ENCODE results near the gene TPGS1. TPM values are rescaled to one million over a fixed set of nuclear protein-coding genes. Genes with fewer than 3 reads are reported as not detected.

TPGS1 gene
- total and polyA plus RNA-seq, 2 of the 8 experiments (the other 6 are each of a cell fraction or from before 2014, with no cell fraction given), result 9.1 to 10.6 TPM

GRCh38 chr19:495402-496111 is 11.7 kb upstream of the TPGS1 start:
- Histone ChIP-seq H2AK5ac (ENCODE audit: low read depth, low read length) (0 out of 2 replicates have a peak overlapping the region, but pooled peaks have one; percentile 33), H3K4me2 (ENCODE audit: insufficient read depth in 1 of 2, low read depth in 2 of 2, low read length in 2 of 2) (peak overlapping the region; percentile 18 to 60; a peak in 1 of 4 replicates), H3K23ac (ENCODE audit: insufficient read length) (no peak overlapping the region), H2BK120ac (replicated peaks; ENCODE audit: low read depth, low read length) (no peak overlapping the region), H4K20me1 (replicated peaks in 1 of 2; ENCODE audit: control insufficient read depth in 1 of 2, insufficient read depth in 2 of 2, low read length in 2 of 2) (peaks cover 0 to 8% of the 10 kb centered on the region in 2 experiments), H3K4me1 (replicated peaks in 1 of 4; ENCODE audit: control insufficient read depth in 3 of 4, insufficient read depth in 4 of 4, low read length in 3 of 4) (peaks cover 0 to 13% (median 9%) of the 10 kb centered on the region in 4 experiments; a peak in 5 of 7 replicates), H4K5ac (ENCODE audit: insufficient read length, low read depth, low read length) (peak overlapping the region; percentile 39), H4K8ac (ENCODE audit: extremely low read depth, insufficient read depth, low read length) (peak overlapping the region; percentile 14; the same call in 1 of the 2 replicates), H3K14ac (ENCODE audit: insufficient read length) (no peak overlapping the region), H2BK5ac (ENCODE audit: low read depth, low read length) (peak overlapping the region; percentile 66; the same call in 1 of the 2 replicates), H3K36me3 (ENCODE audit: control insufficient read depth in 2 of 4, insufficient read depth in 4 of 4, low read length in 3 of 4) (peaks cover 0 to 3% (median 0%) of the 10 kb centered on the region in 4 experiments; a peak in 1 of 8 replicates), H3K9ac (replicated peaks in 1 of 4; ENCODE audit: extremely low read depth in 1 of 4, low read depth in 3 of 4, low read length in 3 of 4) (no peak overlapping the region), H3K79me1 (ENCODE audit: low read depth, low read length) (no peaks in the 10 kb centered on the region), H3K4me3 (ENCODE audit: extremely low read depth in 1 of 4, insufficient read depth in 2 of 4, low read depth in 3 of 4, low read length in 4 of 4) (peak overlapping the region in 1 of 4 experiments; percentile 74; a peak in 2 of 8 replicates), H2BK12ac (ENCODE audit: low read depth, low read length) (no peak overlapping the region), H2AFZ (ENCODE audit: low read length) (no peak overlapping the region), H3K27ac (ENCODE audit: low read depth, low read length) (no peak overlapping the region), H4K91ac (replicated peaks; ENCODE audit: insufficient read length, low read length) (no peak overlapping the region), H3K56ac (replicated peaks; ENCODE audit: insufficient read length, low read depth, low read length) (no peak overlapping the region), H3K9me3 (ENCODE audit: insufficient read depth in 2 of 2, low read depth in 1 of 2, low read length in 1 of 2) (peaks cover 0 to 2% of the 10 kb centered on the region in 2 experiments; a peak in 1 of 4 replicates), H3K79me2 (ENCODE audit: control insufficient read depth in 1 of 2, insufficient read depth in 2 of 2, low read length in 2 of 2) (no peaks in the 10 kb centered on the region), H3K27me3 (replicated peaks in 1 of 4; ENCODE audit: control insufficient read depth in 3 of 4, extremely low read depth in 1 of 4, insufficient read depth in 3 of 4, low read length in 3 of 4) (peaks cover 19 to 26% (median 22%) of the 10 kb centered on the region in 4 experiments), H2BK20ac (ENCODE audit: low read length) (no peak overlapping the region), H3K4ac (replicated peaks; ENCODE audit: insufficient read length, low read depth, low read length) (no peak overlapping the region), H2BK15ac (ENCODE audit: low read length) (peak overlapping the region; percentile 81; the same call in 1 of the 2 replicates), H3K18ac (ENCODE audit: extremely low read depth, low read length) (peak overlapping the region; percentile 87; the same call in 1 of the 2 replicates), H3K23me2 (ENCODE audit: low read depth, low read length) (peaks cover 10% of the 10 kb centered on the region; the same call in 1 of the 2 replicates)
- CTCF ChIA-PET (ENCODE audit: partially characterized antibody), result interaction anchor here (0.5 to 3.7 kb wide), 19 partner anchors 9 to 386 kb away, joined by 3 to 21 read pairs (median 5); partner anchors contain the start of genes CDC34 and MIER2
- DNase-seq (ENCODE audit: low read depth in 1 of 2, low spot score in 2 of 2) (peak in 1 of 2 experiments; percentile 98), FAIRE-seq (no peak)
- POLR2A ChIA-PET (ENCODE audit: partially characterized antibody), result interaction anchor here (1.0 to 1.5 kb wide), 4 partner anchors 12 to 147 kb away, joined by 3 to 5 read pairs (median 4); partner anchors contain the start of gene TPGS1
- WGBS, 2 experiments (ENCODE audit: extremely low coverage in 1 of 2, insufficient coverage in 1 of 2, insufficient read length in 1 of 2, insufficient replicate concordance in 2 of 2, low coverage in 1 of 2, low lambda C conversion rate in 2 of 2, missing lambda C conversion rate in 1 of 2), result 23% methylated on average over 28 of the region's 32 CpGs; no CpG with 5 or more reads in 1 of the 2 experiments
- no peak for TF ChIP-seq PHF8 (conservative IDR thresholded peaks at IDR 0.05; ENCODE audit: low read depth, low read length)
- TF ChIP-seq GABPA (IDR thresholded peaks at IDR 0.05; ENCODE audit: borderline replicate concordance, insufficient read depth, low read length), result no peak; the same call in 1 of the 2 replicates
- 0 out of 2 replicates have a peak, but pooled peaks have one; percentile 81 for TF ChIP-seq RXRA (IDR thresholded peaks at IDR 0.05; ENCODE audit: insufficient read depth, low read depth, low read length)
- TF ChIP-seq SRF (IDR thresholded peaks at IDR 0.05; ENCODE audit: low read depth, low read length), result no peak
- TF ChIP-seq CREB1 (IDR thresholded peaks at IDR 0.05), result no peak
- peak; percentile 66; the same call in 1 of the 2 replicates for TF ChIP-seq SP1 (IDR thresholded peaks at IDR 0.05; ENCODE audit: low read depth, low read length)
- TF ChIP-seq EP300 (IDR thresholded peaks at IDR 0.05; ENCODE audit: borderline replicate concordance in 1 of 2, low read depth in 2 of 2, low read length in 2 of 2), result no peak
- TF ChIP-seq POU5F1 (IDR thresholded peaks at IDR 0.05; ENCODE audit: low read depth, low read length), result no peak
- TF ChIP-seq YY1 (IDR thresholded peaks at IDR 0.05; ENCODE audit: low read depth, low read length), result no peak
- TF ChIP-seq FOSL1 (IDR thresholded peaks at IDR 0.05; ENCODE audit: insufficient read depth, low read depth, low read length), result no peak
- no peak for TF ChIP-seq NANOG (IDR thresholded peaks at IDR 0.05; ENCODE audit: insufficient read depth, low read depth, low read length, poor library complexity, severe bottlenecking)
